Mucosa of rectum (tissue), 2 donors: ENCODE measurements around the gene CRYGC.

Source experiments
- H3K27ac ChIP-seq, 2 donors: one replicate each; pipeline ENCODE4 v1.7.0; 2013; ENCODE audit warnings: inconsistent platforms in 2 of 2, low read depth in 2 of 2, low read length in 2 of 2
- H3K27me3 ChIP-seq, 2 donors: one replicate each; pipeline ENCODE4 v1.7.0; 2013; ENCODE audit warnings: low read length in 2 of 2; ENCODE audit not compliant: control insufficient read depth in 2 of 2, insufficient read depth in 2 of 2
- H3K36me3 ChIP-seq, 2 donors: one replicate each; pipeline ENCODE4 v1.7.0; 2013; ENCODE audit warnings: low read length in 2 of 2; ENCODE audit not compliant: control insufficient read depth in 2 of 2, insufficient read depth in 2 of 2
- H3K4me1 ChIP-seq, 2 donors: one replicate each; pipeline ENCODE4 v1.7.0; 2013; ENCODE audit warnings: low read length in 2 of 2, mild to moderate bottlenecking in 1 of 2; ENCODE audit not compliant: control insufficient read depth in 2 of 2, insufficient read depth in 2 of 2
- H3K4me3 ChIP-seq, 2 donors: one replicate each; pipeline ENCODE4 v1.7.0; 2013; ENCODE audit warnings: low read length in 2 of 2
- H3K9ac ChIP-seq, 2 donors: one replicate each; pipeline ENCODE4 v1.7.0; 2013; ENCODE audit warnings: low read length in 2 of 2, low read depth in 1 of 2, mild to moderate bottlenecking in 1 of 2
- H3K9me3 ChIP-seq, 2 donors: one replicate each; pipeline ENCODE4 v1.7.0; 2013; ENCODE audit warnings: low read length in 2 of 2; ENCODE audit not compliant: control insufficient read depth in 2 of 2
- donor health status: healthy.
- donor health status: Normal muscosa, but diverticular disease.

The CRYGC gene

DNA sequence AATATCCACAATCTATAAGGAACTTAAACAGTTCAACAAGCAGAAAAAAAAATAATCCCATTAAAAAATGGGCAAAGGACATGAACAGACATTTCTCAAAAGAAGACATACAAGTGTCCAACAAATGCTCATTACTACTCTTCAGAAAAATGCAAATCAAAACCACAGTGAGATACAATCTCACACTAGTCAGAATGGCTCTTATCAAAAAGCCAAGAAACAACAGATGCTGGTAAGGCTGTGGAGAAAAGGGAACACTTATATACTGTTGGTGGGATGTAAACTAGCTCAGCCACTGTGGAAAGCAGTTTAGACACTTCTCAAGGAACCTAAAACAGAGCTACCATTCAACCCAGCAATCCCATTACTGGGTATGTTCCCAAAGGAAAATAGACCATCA, 23.5 kb upstream of the CRYGC start:
- no peak overlapping the region for H3K9ac ChIP-seq
- no peaks in the 10 kb centered on the region for H3K9me3 ChIP-seq
- H3K4me3 ChIP-seq = no peak overlapping the region
- H3K27me3 ChIP-seq = no peaks in the 10 kb centered on the region
- no peaks in the 10 kb centered on the region for H3K4me1 ChIP-seq
- no peak overlapping the region for H3K27ac ChIP-seq
- no peaks in the 10 kb centered on the region for H3K36me3 ChIP-seq

DNA sequence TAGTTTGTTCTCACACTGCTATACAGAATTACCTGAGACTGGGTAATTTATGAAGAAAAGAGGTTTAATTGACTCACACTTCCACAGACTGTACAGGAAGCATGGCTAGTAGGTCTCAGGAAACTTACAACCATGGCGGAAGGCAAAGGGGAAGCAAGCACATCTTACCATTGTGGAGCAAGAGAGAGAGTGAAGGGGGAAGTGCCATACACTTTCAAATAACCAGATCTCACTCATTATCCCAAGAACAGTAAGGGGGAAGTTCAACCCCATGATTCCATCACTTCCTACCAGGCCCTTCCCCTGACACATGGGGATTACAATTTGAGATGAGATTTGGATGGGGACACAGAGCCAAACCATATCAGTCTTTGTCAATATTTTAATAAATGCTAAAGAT, 21.3 kb upstream of the CRYGC start:
- Histone ChIP-seq H3K9me3 (no peaks in the 10 kb centered on the region), H3K4me1 (no peaks in the 10 kb centered on the region), H3K27ac (no peak overlapping the region), H3K9ac (no peak overlapping the region), H3K4me3 (no peak overlapping the region), H3K36me3 (no peaks in the 10 kb centered on the region), H3K27me3 (no peaks in the 10 kb centered on the region)

DNA sequence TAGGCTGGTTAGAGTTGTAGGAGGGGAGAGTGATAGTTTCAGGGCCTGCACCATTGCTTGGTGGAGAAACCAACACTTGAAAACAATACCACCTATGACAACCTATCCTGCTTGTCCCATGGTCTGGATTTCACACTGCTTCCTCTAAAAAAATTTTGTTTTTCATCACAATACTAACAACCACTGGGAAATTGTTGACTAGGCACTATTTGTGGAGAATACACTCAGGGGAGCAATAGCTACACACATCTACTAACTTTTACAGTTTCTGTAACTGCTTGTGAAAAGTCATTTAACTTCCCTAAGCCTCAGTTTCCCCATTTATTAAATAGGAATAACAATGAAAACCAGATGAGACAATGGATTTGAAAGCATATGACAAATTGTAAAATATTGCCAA, 20.5 kb upstream of the CRYGC start:
- no peaks in the 10 kb centered on the region for H3K36me3 ChIP-seq
- H3K27ac ChIP-seq = no peak overlapping the region

DNA sequence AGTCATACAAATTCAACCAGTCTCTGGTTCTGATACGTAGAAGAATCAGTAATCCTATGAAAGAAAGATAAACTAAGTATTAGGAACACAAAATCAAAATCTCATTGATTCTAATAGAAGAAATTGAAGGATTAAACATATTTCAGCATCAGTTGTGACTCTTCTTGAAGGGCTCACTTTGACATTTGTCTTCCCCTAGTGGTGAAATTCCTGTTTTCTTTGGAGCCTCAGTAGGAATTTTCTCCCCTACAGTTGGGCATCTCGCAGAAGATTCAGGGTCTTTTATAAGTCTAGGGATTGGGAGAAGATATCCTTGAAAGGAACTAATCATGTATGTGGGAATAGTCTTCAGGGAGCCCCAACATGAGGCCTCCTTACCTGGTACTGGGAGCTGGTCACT, 19.2 kb upstream of the CRYGC start:
- Histone ChIP-seq H3K4me1 (no peaks in the 10 kb centered on the region), H3K4me3 (no peak overlapping the region), H3K27ac (no peak overlapping the region), H3K9me3 (no peaks in the 10 kb centered on the region), H3K36me3 (no peaks in the 10 kb centered on the region), H3K9ac (no peak overlapping the region), H3K27me3 (no peaks in the 10 kb centered on the region)

More for the DNA sequence above, 20.5 kb upstream of the CRYGC start:
- Histone ChIP-seq H3K4me1 (no peaks in the 10 kb centered on the region), H3K27me3 (no peaks in the 10 kb centered on the region), H3K9me3 (no peaks in the 10 kb centered on the region), H3K9ac (no peak overlapping the region), H3K4me3 (no peak overlapping the region)

DNA sequence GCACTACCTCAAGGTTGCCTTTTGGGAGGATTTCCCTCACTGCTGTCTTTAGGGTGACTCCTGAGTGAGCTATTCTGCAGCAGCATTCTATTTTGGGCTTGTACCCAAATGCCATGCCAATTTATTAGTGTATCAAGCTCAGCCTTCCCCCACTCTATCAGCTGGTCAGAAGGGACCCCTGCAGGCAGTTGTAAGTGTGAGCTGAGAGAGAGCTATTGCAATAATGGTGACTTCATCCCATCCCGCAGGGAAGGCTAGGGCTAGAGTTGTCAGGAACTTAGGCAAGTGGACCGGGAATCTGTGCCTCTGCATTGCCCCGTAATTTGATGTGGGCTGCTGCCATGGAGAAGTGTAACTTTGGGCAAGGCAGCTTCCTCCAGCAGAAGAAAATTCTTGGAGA, 18.1 kb upstream of the CRYGC start:
- no peak overlapping the region for H3K4me3 ChIP-seq
- H3K36me3 ChIP-seq = no peaks in the 10 kb centered on the region
- no peak overlapping the region for H3K9ac ChIP-seq
- no peaks in the 10 kb centered on the region for H3K27me3 ChIP-seq
- no peaks in the 10 kb centered on the region for H3K4me1 ChIP-seq
- no peak overlapping the region for H3K27ac ChIP-seq
- no peaks in the 10 kb centered on the region for H3K9me3 ChIP-seq

DNA sequence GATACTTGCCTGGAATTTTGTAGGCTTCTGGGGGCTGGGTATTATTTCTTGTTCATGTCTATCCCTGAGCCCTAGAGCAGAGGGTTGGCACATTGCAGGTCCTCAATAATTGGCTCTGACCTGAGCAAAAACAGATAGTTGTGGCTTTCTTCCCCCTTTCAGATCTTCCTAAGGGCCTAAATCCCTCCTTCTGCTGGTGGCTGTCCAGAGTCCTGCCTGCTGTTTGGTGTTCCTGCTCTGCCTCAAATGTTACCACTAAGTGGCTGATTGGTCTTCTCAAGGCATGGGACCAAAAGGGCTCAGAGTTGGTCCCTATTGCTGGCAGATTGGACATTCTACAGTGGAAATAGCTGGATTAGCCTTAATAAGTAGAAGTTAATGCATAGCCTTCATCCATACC, 17.4 kb upstream of the CRYGC start:
- H3K4me1 ChIP-seq = no peaks in the 10 kb centered on the region
- H3K36me3 ChIP-seq = no peaks in the 10 kb centered on the region
- H3K9ac ChIP-seq = no peak overlapping the region
- no peaks in the 10 kb centered on the region for H3K9me3 ChIP-seq
- no peak overlapping the region for H3K27ac ChIP-seq
- no peaks in the 10 kb centered on the region for H3K27me3 ChIP-seq
- H3K4me3 ChIP-seq = no peak overlapping the region

DNA sequence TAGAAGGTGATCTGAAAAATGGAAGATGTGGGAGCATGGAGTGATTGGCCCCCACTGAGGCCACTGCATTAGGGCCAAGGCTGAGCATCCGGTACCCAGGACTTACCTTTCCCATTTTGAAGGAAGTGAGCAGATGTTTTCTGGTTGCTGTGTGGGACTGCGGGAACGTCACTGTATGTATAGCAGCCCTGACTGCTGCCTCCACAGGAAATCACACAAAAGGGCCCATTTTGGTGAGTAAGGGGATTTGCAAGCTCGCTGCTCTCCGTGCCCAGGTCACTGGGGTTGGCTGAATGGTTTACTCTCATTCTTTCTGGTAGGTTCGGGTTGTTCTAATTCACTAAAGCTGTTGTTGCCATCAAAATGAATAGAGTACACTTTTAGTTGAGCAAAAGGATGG, 16.4 kb upstream of the CRYGC start, which contains the start of gene CRYGB:
Gene CRYGB, minus strand, starts transcription at position 153 of the 400 bp plus-strand sequence. Its CDS starts 38 bp downstream, at position 115.
- Histone ChIP-seq H3K27ac (no peak within 1 kb of the TSS), H3K27me3 (no peaks in the 10 kb centered on the region), H3K4me3 (no peak within 1 kb of the TSS), H3K4me1 (no peaks in the 10 kb centered on the region), H3K9me3 (no peaks in the 10 kb centered on the region), H3K36me3 (no peaks in the 10 kb centered on the region), H3K9ac (no peak within 1 kb of the TSS)

DNA sequence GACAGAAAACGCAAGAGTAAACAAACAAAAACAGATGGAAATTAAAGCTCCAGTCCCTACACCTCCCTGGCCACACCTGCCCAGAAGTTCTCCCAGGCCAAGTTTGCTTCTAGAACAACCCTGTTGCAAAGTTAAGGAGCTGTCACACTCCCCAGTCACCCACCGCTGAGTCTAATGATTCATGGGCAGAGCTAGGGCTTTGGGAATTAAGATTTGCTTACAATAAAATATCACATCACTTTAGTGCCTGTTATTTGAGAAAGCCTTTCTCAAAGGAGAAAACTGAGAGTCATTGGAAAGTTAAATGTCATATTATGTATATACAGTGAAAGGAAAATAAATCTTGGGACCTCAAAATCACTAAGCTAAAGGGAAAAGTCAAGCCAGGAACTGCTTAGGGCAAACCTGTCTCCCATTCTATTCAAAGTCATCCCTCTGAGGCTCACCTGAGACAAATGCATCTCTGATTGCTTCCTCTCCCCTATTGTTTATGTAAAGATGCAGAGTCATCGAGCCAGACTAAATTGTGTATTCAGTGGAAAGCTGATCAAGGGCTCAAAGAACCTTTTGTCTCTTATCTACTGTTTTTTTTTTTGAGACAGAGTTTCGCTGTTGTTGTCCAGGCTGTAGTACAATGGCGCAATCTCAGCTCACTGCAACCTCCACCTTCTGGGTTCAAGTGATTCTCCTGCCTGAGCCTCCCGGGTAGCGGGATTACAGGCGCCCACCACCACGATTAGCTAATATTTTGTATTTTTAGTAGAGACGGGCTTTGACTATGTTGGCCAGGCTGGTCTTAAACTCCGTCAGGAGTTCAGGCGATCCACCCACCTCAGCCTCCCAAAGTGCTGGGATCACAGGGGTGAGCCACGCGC, 13.5 kb upstream of the CRYGC start:
- Histone ChIP-seq H3K4me3 (no peak overlapping the region), H3K27ac (no peak overlapping the region), H3K27me3 (no peaks in the 10 kb centered on the region), H3K9me3 (no peaks in the 10 kb centered on the region), H3K4me1 (no peaks in the 10 kb centered on the region), H3K36me3 (no peaks in the 10 kb centered on the region), H3K9ac (no peak overlapping the region)

DNA sequence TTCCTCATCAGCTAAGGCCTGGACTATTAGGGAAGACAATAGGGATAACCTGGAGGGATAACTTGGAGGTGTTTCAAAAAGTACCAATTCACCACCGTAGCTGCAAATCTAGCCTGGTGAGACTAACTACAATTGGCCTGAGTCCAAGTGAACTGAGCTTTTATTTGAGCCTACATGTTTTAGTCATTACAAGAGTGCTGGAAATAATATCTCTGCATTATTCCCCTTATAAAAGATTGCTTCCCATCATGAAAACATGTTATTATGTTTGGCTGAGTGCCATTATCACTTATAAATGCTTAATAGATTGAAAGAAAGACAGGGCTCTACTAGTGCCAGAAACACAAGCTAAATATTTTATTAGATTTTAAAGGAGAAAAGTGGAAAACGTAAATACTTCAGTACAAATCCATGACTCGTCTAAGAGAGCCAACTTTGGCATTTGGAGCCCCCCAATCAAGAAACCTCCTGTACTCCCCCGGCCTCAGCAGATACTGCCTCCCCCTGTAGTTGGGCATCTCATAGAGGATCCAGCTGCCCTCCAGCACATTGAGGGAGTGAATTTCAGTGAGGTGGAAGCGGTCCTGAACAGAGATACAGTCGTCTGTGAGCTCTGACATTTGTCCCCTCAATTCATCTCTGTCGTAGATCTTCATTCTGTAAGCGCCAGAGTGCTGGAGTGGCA, 12.8 kb upstream of the CRYGC start:
- no peaks in the 10 kb centered on the region for H3K27me3 ChIP-seq
- no peaks in the 10 kb centered on the region for H3K9me3 ChIP-seq
- no peak overlapping the region for H3K27ac ChIP-seq
- no peaks in the 10 kb centered on the region for H3K4me1 ChIP-seq
- no peak overlapping the region for H3K4me3 ChIP-seq
- H3K36me3 ChIP-seq = no peaks in the 10 kb centered on the region
- H3K9ac ChIP-seq = no peak overlapping the region

DNA sequence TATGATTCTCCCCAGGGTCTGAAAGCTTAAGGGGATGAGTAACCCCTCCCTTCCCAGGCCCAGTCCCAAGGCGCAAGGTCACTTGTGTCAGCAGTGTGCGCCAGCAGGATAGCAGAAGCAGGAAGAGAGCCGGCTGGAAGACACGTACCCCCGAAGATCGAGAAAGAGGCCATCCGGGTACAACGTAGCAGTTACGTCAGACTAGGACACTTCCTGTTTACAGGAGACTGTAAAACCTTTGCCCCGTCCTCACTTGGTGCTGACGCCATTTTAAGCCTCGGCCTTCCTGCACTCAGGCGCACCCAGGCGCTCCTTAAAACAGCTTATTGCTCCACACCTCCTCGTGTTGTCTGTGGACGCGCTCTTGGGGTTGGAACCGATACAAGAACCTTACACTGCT, 9.8 kb upstream of the CRYGC start:
- H3K36me3 ChIP-seq = no peaks in the 10 kb centered on the region
- no peak overlapping the region for H3K4me3 ChIP-seq
- H3K9ac ChIP-seq = no peak overlapping the region
- H3K27me3 ChIP-seq = no peaks in the 10 kb centered on the region
- peaks cover 0 to 4% of the 10 kb centered on the region in 2 donors for H3K4me1 ChIP-seq
- H3K27ac ChIP-seq = no peak overlapping the region
- no peaks in the 10 kb centered on the region for H3K9me3 ChIP-seq
